Measurements from ENCODE around the gene ACMSD. TPM values are rescaled to one million over a fixed set of nuclear protein-coding genes. Genes with fewer than 3 reads are reported as not detected.

ACMSD gene
- total and polyA plus RNA-seq, 9 of the 15 experiments (the other 6 are each of a cell fraction or from before 2014, with no cell fraction given): not detected

DNA sequence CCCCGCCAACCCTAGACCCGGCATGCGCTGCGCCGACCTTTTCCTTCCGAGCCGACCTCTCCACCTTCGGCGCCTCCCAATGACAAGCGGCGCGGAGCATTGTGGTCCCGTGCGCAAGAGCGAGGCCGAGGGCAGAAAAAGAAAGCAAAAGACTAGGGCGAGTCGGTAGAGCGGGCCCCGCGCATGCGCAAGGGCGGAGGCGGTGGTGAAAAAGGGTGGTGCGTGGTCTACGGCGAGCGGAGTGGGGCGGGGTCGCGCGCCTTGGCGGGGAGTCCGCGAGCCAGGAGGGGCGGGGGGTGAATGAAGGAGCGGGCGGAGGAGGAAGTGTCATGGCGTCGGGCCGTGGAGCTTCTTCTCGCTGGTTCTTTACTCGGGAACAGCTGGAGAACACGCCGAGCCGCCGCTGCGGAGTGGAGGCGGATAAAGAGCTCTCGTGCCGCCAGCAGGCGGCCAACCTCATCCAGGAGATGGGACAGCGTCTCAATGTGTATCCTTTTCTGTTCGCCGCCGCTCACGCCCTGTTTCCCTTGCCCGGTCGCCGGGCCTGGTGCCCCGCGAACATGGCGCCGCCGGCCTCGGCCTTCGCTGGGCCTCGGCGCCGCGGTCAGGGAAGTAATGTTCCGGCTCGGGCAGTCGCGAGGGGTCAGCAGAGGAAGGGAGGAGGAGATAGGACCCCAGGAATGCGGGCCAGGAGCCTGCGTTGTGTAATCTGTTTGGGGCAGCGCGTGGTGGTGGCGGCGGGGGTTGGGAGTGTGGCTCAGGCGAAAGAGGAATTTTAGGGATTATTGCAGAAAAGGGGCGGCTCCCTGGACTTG is 80.3 kb downstream of the ACMSD start, which contains the start of gene CCNT2 (continued):
- TF ChIP-seq, protein P1, sequence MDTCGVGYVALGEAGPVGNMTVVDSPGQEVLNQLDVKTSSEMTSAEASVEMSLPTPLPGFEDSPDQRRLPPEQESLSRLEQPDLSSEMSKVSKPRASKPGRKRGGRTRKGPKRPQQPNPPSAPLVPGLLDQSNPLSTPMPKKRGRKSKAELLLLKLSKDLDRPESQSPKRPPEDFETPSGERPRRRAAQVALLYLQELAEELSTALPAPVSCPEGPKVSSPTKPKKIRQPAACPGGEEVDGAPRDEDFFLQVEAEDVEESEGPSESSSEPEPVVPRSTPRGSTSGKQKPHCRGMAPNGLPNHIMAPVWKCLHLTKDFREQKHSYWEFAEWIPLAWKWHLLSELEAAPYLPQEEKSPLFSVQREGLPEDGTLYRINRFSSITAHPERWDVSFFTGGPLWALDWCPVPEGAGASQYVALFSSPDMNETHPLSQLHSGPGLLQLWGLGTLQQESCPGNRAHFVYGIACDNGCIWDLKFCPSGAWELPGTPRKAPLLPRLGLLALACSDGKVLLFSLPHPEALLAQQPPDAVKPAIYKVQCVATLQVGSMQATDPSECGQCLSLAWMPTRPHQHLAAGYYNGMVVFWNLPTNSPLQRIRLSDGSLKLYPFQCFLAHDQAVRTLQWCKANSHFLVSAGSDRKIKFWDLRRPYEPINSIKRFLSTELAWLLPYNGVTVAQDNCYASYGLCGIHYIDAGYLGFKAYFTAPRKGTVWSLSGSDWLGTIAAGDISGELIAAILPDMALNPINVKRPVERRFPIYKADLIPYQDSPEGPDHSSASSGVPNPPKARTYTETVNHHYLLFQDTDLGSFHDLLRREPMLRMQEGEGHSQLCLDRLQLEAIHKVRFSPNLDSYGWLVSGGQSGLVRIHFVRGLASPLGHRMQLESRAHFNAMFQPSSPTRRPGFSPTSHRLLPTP (IDR thresholded peaks at IDR 0.05; ENCODE audit: borderline replicate concordance, extremely low read depth, insufficient read length): no peak
- TF ChIP-seq MAFK (IDR thresholded peaks at IDR 0.05; ENCODE audit: low read length) (no peak), ZNF3 (CRISPR knock-in tag; IDR thresholded peaks at IDR 0.05) (no peak), RUNX1 (IDR thresholded peaks at IDR 0.05; ENCODE audit: low read depth) (0 out of 2 replicates have a peak, but pooled peaks have one; percentile 10), ZNF583 (CRISPR knock-in tag; IDR thresholded peaks at IDR 0.05) (no peak), MYC (IDR thresholded peaks at IDR 0.05; ENCODE audit: low read depth, low read length) (peak; percentile 44; the same call in 1 of the 2 replicates), MYC (CRISPR knock-in tag; IDR thresholded peaks at IDR 0.05; ENCODE audit: borderline replicate concordance, low read depth) (no peak), FOXA3 (CRISPR knock-in tag; conservative IDR thresholded peaks at IDR 0.05 in 1 of 2, IDR thresholded peaks at IDR 0.05 in 1 of 2) (no peak), POLR3A (IDR thresholded peaks at IDR 0.05; ENCODE audit: borderline replicate concordance, extremely low read depth, insufficient read depth, insufficient read length) (no peak), DMBX1 (CRISPR knock-in tag; IDR thresholded peaks at IDR 0.05; ENCODE audit: borderline replicate concordance) (no peak), ZNF766 (CRISPR knock-in tag; conservative IDR thresholded peaks at IDR 0.05) (peak; percentile 10; the same call in 1 of the 2 replicates), NFIC (IDR thresholded peaks at IDR 0.05) (peak; percentile 53)
- TF ChIP-seq, protein P2, sequence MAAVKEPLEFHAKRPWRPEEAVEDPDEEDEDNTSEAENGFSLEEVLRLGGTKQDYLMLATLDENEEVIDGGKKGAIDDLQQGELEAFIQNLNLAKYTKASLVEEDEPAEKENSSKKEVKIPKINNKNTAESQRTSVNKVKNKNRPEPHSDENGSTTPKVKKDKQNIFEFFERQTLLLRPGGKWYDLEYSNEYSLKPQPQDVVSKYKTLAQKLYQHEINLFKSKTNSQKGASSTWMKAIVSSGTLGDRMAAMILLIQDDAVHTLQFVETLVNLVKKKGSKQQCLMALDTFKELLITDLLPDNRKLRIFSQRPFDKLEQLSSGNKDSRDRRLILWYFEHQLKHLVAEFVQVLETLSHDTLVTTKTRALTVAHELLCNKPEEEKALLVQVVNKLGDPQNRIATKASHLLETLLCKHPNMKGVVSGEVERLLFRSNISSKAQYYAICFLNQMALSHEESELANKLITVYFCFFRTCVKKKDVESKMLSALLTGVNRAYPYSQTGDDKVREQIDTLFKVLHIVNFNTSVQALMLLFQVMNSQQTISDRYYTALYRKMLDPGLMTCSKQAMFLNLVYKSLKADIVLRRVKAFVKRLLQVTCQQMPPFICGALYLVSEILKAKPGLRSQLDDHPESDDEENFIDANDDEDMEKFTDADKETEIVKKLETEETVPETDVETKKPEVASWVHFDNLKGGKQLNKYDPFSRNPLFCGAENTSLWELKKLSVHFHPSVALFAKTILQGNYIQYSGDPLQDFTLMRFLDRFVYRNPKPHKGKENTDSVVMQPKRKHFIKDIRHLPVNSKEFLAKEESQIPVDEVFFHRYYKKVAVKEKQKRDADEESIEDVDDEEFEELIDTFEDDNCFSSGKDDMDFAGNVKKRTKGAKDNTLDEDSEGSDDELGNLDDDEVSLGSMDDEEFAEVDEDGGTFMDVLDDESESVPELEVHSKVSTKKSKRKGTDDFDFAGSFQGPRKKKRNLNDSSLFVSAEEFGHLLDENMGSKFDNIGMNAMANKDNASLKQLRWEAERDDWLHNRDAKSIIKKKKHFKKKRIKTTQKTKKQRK (IDR thresholded peaks at IDR 0.05; ENCODE audit: borderline replicate concordance, low read depth, low read length): no peak
- TF ChIP-seq, protein P3, sequence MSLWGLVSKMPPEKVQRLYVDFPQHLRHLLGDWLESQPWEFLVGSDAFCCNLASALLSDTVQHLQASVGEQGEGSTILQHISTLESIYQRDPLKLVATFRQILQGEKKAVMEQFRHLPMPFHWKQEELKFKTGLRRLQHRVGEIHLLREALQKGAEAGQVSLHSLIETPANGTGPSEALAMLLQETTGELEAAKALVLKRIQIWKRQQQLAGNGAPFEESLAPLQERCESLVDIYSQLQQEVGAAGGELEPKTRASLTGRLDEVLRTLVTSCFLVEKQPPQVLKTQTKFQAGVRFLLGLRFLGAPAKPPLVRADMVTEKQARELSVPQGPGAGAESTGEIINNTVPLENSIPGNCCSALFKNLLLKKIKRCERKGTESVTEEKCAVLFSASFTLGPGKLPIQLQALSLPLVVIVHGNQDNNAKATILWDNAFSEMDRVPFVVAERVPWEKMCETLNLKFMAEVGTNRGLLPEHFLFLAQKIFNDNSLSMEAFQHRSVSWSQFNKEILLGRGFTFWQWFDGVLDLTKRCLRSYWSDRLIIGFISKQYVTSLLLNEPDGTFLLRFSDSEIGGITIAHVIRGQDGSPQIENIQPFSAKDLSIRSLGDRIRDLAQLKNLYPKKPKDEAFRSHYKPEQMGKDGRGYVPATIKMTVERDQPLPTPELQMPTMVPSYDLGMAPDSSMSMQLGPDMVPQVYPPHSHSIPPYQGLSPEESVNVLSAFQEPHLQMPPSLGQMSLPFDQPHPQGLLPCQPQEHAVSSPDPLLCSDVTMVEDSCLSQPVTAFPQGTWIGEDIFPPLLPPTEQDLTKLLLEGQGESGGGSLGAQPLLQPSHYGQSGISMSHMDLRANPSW (CRISPR knock-in tag; IDR thresholded peaks at IDR 0.05): no peak
- TF ChIP-seq, protein P4, sequence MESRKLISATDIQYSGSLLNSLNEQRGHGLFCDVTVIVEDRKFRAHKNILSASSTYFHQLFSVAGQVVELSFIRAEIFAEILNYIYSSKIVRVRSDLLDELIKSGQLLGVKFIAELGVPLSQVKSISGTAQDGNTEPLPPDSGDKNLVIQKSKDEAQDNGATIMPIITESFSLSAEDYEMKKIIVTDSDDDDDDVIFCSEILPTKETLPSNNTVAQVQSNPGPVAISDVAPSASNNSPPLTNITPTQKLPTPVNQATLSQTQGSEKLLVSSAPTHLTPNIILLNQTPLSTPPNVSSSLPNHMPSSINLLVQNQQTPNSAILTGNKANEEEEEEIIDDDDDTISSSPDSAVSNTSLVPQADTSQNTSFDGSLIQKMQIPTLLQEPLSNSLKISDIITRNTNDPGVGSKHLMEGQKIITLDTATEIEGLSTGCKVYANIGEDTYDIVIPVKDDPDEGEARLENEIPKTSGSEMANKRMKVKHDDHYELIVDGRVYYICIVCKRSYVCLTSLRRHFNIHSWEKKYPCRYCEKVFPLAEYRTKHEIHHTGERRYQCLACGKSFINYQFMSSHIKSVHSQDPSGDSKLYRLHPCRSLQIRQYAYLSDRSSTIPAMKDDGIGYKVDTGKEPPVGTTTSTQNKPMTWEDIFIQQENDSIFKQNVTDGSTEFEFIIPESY (CRISPR knock-in tag; IDR thresholded peaks at IDR 0.05): 0 out of 2 replicates have a peak, but pooled peaks have one; percentile 9
